ENCODE measurements around the gene ID3.

Gene ID3

DNA sequence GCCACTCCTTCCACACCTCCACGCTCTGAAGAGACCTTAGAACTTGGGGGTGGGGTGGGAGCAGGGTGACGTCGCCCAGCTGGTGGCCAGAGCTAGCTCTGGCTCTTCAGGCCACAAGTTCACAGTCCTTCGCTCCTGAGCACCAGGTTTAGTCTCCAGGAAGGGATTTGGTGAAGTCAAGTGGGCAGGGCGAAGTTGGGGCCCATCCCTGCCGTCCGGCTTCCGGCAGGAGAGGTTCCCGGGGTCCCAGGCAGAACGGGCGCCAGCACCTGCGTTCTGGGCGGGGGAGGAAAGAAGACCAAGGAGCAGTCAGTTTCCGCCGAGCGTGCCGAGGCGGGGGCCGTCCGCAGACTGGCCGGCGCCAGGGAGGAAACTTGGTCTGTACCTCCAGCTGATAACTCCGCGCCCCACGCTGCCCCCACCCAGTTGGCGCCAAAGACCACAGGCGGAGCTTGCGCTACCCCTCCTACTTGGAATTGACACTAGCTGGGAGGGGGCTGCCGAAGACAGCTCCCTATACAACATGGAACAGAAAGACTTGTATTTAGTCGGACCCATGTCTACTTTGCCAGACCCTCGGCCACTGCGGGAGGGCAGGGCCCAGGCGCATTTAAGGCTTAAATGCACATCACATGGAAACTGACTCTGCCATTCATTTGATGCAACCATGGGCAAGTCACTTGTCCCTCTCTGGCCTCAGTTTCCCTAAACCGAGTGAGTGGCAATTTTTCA, 995 bp downstream of the ID3 start:
- peaks cover 9% of the 10 kb centered on the region for H3K27me3 Mint-ChIP-seq
- no peaks in the 10 kb centered on the region for H3K9me3 Mint-ChIP-seq
- DNase-seq (ENCODE audit: low spot score in 2 of 2) (no peak), ATAC-seq (replicated peaks; ENCODE audit: extremely low read depth, poor library complexity, severe bottlenecking) (no peak)
- peaks cover 12% of the 10 kb centered on the region for H3K36me3 Mint-ChIP-seq (ENCODE audit: insufficient read depth)
- peaks cover 44% of the 10 kb centered on the region for H3K4me1 Mint-ChIP-seq
- H3K27ac Mint-ChIP-seq (ENCODE audit: low read depth), result peak overlapping the region; percentile 62
- peak overlapping the region; percentile 87 for H3K4me3 Mint-ChIP-seq

- H3K4me1 Mint-ChIP-seq, result peaks cover 44% of the 10 kb centered on the region
- ATAC-seq (replicated peaks; ENCODE audit: extremely low read depth, poor library complexity, severe bottlenecking), result no peak
- no peak for DNase-seq (ENCODE audit: low spot score in 2 of 2)
Observed at GRCh38 chr1:23557471-23558124, 1.7 kb downstream of the ID3 start.

DNA sequence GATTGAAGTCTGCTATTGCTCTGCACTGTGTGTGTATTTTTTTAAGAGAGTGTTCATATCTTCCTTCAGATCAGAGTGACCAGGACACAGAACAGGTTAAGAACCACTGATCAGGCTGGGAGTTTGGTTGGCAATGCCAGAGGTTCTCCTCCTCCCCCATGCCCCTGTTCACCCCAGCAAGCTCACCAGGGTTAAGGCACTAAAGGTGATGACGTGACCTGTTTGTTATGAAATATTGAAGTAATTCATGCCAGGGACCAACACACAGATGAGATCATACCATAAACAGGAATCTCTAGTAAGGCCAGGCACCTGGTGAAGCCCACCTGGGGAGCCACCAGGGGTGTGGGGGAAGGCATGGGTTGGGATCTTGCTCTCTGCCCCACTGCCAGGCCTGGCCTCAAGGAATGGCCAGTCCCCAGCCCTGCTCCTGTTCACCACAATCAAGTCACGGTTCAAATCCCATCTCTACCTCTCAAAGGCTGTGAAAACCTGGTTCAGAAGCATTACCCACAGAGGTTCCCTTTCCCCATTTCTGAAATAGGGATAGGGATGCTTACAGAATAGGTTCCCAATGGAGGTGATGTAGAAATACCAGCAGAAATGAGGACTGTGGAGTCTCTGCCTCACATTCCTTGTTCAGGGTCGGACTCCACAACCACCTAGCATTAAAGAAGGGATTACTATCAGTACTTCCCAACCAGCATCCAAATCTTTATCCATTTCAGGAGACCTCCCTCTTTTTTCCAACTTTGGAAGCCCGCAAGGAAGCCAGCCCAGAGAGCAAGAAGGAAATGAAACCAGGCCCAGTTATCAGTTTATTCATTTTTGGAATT, 2.4 kb downstream of the ID3 start:
- Mint-ChIP-seq H3K9me3 (no peaks in the 10 kb centered on the region), H3K4me1 (peaks cover 40% of the 10 kb centered on the region), H3K36me3 (ENCODE audit: insufficient read depth) (peaks cover 12% of the 10 kb centered on the region), H3K27me3 (no peaks in the 10 kb centered on the region), H3K27ac (ENCODE audit: low read depth) (no peak overlapping the region), H3K4me3 (peak overlapping the region; percentile 87)
- no peak for DNase-seq (ENCODE audit: low spot score in 2 of 2)
- ATAC-seq (replicated peaks; ENCODE audit: extremely low read depth, poor library complexity, severe bottlenecking), result no peak

More at GRCh38 chr1:23557471-23558124, 1.7 kb downstream of the ID3 start:
- Mint-ChIP-seq H3K4me3 (peak overlapping the region; percentile 87), H3K27me3 (peaks cover 2% of the 10 kb centered on the region), H3K27ac (ENCODE audit: low read depth) (no peak overlapping the region), H3K36me3 (ENCODE audit: insufficient read depth) (peaks cover 12% of the 10 kb centered on the region), H3K9me3 (no peaks in the 10 kb centered on the region)

- DNase-seq (ENCODE audit: low spot score in 2 of 2) (no peak), ATAC-seq (replicated peaks; ENCODE audit: extremely low read depth, poor library complexity, severe bottlenecking) (no peak)
- Mint-ChIP-seq H3K27ac (ENCODE audit: low read depth) (no peak overlapping the region), H3K9me3 (no peaks in the 10 kb centered on the region), H3K27me3 (no peaks in the 10 kb centered on the region), H3K4me1 (peaks cover 40% of the 10 kb centered on the region), H3K4me3 (peak overlapping the region; percentile 84), H3K36me3 (ENCODE audit: insufficient read depth) (peaks cover 12% of the 10 kb centered on the region)
Observed at GRCh38 chr1:23555986-23556634, 3.2 kb downstream of the ID3 start.

GRCh38 chr1:23555270-23555985, 3.9 kb downstream of the ID3 start:
- DNase-seq (ENCODE audit: low spot score in 2 of 2), result no peak
- H3K9me3 Mint-ChIP-seq, result no peaks in the 10 kb centered on the region
- H3K36me3 Mint-ChIP-seq (ENCODE audit: insufficient read depth), result peaks cover 12% of the 10 kb centered on the region
- H3K4me1 Mint-ChIP-seq, result peaks cover 35% of the 10 kb centered on the region
- no peaks in the 10 kb centered on the region for H3K27me3 Mint-ChIP-seq
- ATAC-seq (replicated peaks; ENCODE audit: extremely low read depth, poor library complexity, severe bottlenecking), result no peak
- no peak overlapping the region for H3K27ac Mint-ChIP-seq (ENCODE audit: low read depth)
- peak overlapping the region; percentile 84 for H3K4me3 Mint-ChIP-seq

DNA sequence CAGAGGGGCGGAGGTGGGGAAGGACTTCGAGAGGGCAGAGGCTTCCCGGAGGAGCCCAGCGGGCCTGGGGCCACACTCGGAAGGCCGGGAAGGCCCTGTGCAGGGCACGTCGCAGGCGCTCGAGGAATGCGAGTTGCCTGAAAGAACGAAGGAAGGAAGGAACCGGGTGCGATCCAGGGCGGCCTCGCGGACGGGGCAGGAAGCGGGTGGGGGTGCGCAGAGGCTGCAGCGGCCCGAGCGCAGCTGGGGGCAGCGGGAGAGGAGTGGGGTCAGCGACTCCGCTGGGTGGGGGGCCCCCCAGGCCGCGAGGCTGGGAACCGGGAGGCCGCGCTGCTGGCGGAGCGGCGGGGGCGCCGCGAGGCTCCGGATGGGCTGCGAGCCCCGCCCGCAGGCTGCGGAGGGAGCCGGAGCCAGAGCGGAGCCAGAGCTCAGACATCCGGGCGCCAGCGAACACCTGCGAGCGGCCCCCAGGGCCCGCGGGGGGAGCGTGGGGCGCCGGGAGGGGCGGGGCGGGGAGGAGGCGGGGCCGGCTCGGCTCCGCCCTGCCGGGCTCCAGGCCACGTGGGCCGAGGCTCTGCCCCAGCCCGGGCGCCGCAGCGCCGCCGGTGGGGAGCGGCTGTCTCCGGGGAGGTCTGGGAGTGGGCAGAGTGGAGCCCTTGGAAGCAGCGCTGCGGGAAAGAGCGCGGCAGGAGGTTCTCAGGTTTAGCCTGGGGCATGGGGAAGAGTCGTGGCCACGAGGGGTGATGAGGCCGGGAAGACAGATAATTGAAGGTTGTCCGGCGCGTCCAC, 4.6 kb downstream of the ID3 start:
- peaks cover 32% of the 10 kb centered on the region for H3K4me1 Mint-ChIP-seq
- no peaks in the 10 kb centered on the region for H3K27me3 Mint-ChIP-seq
- peak; percentile 80 for ATAC-seq (replicated peaks; ENCODE audit: extremely low read depth, poor library complexity, severe bottlenecking)
- peak; percentile 57 to 73 for DNase-seq (ENCODE audit: low spot score in 2 of 2)
- peak overlapping the region; percentile 73 for H3K27ac Mint-ChIP-seq (ENCODE audit: low read depth)
- peak overlapping the region; percentile 84 for H3K4me3 Mint-ChIP-seq
- no peaks in the 10 kb centered on the region for H3K9me3 Mint-ChIP-seq
- peaks cover 9% of the 10 kb centered on the region for H3K36me3 Mint-ChIP-seq (ENCODE audit: insufficient read depth)

DNA sequence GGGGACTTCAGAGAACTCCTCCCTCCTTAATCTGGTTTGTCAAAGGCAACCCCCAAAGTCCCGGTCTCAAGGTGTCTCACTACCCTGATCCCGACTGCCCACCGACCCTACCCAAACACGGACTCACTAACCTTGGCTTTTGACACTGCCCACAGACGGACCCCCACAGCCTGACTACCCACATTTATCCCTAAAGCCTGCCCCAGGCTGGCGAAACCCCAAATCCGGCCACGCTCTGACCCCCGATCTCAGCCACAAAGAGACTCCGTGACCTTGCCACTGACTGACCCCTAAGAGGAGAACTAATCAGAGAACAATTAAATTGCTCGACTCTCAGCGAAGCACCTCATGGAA, 5.2 kb downstream of the ID3 start:
- DNase-seq (ENCODE audit: low spot score in 2 of 2) (no peak), ATAC-seq (replicated peaks; ENCODE audit: extremely low read depth, poor library complexity, severe bottlenecking) (no peak)
- peak overlapping the region; percentile 84 for H3K4me3 Mint-ChIP-seq
- H3K36me3 Mint-ChIP-seq (ENCODE audit: insufficient read depth), result peaks cover 8% of the 10 kb centered on the region
- H3K4me1 Mint-ChIP-seq, result peaks cover 26% of the 10 kb centered on the region
- no peaks in the 10 kb centered on the region for H3K9me3 Mint-ChIP-seq
- peak overlapping the region; percentile 73 for H3K27ac Mint-ChIP-seq (ENCODE audit: low read depth)
- H3K27me3 Mint-ChIP-seq, result no peaks in the 10 kb centered on the region

DNA sequence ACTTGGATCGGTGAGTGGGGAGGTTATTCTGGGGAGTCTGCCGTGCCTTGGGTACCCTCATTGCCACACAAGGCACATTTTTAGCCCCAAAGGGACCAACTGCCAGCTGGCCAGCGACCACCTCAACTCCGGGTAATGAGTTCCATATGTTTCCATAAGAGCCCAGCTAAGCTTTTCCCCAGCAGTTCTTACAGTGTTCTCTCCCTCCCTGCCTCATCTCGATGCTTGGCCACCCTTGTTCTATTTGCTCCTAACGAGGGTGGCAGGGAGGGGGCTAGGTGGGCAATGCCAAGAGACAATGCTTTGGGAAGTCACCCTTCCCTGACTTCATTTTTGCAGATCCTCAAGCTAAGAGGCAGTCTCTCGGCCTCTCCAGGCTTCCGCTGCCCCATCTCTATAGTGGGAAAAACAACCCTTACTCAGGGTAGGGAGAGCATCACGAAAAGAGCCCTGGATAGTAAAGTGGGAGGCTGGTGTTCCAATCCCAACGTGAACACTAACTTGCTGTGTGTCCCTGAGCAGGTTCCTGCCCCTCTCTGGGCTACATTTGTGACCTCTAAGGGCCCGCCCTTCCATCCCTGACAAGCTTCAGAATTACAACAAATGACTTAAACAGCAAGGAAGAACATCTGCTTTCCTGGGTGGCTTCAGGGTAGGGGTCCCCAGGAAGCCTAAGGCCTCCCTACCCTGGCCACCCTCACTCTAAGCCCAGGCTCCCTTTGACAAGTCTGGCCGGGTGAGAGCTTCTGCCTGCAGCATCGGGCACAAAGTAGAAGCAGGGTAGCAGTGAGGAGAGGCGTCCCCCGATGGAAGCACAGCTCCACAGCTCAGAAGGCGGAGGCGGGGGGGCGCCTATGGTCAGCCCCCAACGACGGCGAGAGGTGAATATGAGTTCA, 5.8 kb downstream of the ID3 start:
- H3K4me1 Mint-ChIP-seq, result peaks cover 20% of the 10 kb centered on the region
- H3K27ac Mint-ChIP-seq (ENCODE audit: low read depth), result peak overlapping the region; percentile 73
- peak overlapping the region; percentile 84 for H3K4me3 Mint-ChIP-seq
- no peaks in the 10 kb centered on the region for H3K27me3 Mint-ChIP-seq
- no peak for DNase-seq (ENCODE audit: low spot score in 2 of 2)
- no peaks in the 10 kb centered on the region for H3K9me3 Mint-ChIP-seq
- peaks cover 8% of the 10 kb centered on the region for H3K36me3 Mint-ChIP-seq (ENCODE audit: insufficient read depth)
- ATAC-seq (replicated peaks; ENCODE audit: extremely low read depth, poor library complexity, severe bottlenecking), result no peak

- Mint-ChIP-seq H3K4me3 (no peak overlapping the region), H3K27me3 (no peaks in the 10 kb centered on the region), H3K4me1 (peaks cover 16% of the 10 kb centered on the region), H3K27ac (ENCODE audit: low read depth) (no peak overlapping the region), H3K9me3 (no peaks in the 10 kb centered on the region), H3K36me3 (ENCODE audit: insufficient read depth) (peaks cover 2% of the 10 kb centered on the region)
- DNase-seq (ENCODE audit: low spot score in 2 of 2) (no peak), ATAC-seq (replicated peaks; ENCODE audit: extremely low read depth, poor library complexity, severe bottlenecking) (no peak)
Observed at GRCh38 chr1:23551849-23552248, 7.5 kb downstream of the ID3 start.

- Mint-ChIP-seq H3K27ac (ENCODE audit: low read depth) (peak overlapping the region; percentile 25), H3K36me3 (ENCODE audit: insufficient read depth) (no peaks in the 10 kb centered on the region), H3K4me3 (no peak overlapping the region), H3K27me3 (no peaks in the 10 kb centered on the region), H3K9me3 (no peaks in the 10 kb centered on the region), H3K4me1 (peaks cover 9% of the 10 kb centered on the region)
- no peak for DNase-seq (ENCODE audit: low spot score in 2 of 2)
- no peak for ATAC-seq (replicated peaks; ENCODE audit: extremely low read depth, poor library complexity, severe bottlenecking)
Observed at GRCh38 chr1:23548704-23549143, 10.6 kb downstream of the ID3 start.
